ENCODE data around the gene EIF2D. TPM values are rescaled to one million over a fixed set of nuclear protein-coding genes. Genes with fewer than 3 reads are reported as not detected.

Gene EIF2D
- total RNA-seq, 2 donors from 2014 or later = 63.4 to 64.9 TPM

DNA sequence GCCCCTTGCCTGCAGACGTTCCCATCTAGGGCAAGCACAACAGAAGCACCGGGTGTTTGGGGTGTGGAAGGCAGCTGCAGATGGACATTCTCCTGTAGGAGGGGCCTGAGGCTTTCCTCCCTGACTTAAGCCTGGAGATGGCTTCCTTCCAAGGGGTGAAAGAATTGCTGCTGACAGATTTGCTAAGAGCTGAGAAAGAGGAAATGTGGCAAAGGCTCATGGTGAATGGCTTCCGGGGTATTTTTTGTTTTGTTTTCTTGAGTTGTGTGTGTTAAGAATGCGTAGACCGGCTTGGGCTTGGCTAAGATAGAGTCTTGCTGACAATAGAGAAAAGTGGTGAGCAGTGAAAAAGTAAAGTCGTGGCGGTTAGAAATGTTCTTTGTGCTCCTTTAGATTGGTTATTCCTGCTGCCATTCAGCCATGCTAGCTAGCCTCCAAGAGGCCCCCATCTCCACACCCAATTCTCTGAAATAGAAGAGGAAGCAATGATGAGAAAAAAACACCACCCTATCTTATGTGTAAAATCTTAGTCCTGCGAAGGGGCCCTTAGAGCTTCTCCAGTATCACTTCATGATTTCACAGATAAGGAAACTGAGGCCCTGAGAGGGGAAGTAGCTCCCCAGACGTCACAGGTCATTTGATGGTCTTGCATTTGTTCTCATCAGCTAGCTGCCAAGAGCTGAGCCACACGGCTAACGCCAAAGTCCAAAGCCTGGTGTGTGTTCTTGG is 36.9 kb downstream of the EIF2D start:
- no peaks in the 10 kb centered on the region for H3K27me3 Mint-ChIP-seq
- H3K9me3 Mint-ChIP-seq = no peaks in the 10 kb centered on the region
- H3K36me3 Mint-ChIP-seq (ENCODE audit: low read depth) = peaks cover 100% of the 10 kb centered on the region
- H3K4me1 Mint-ChIP-seq = peaks cover 84% of the 10 kb centered on the region
- peak overlapping the region; percentile 100 for H3K27ac Mint-ChIP-seq
- peak overlapping the region; percentile 84 for H3K4me3 Mint-ChIP-seq
- ATAC-seq (replicated peaks) = peak; percentile 17

- H3K36me3 Mint-ChIP-seq (ENCODE audit: low read depth) = peaks cover 100% of the 10 kb centered on the region
- H3K9me3 Mint-ChIP-seq = no peaks in the 10 kb centered on the region
- ATAC-seq (replicated peaks) = no peak
- peak overlapping the region; percentile 84 for H3K4me3 Mint-ChIP-seq
- peak overlapping the region; percentile 80 for H3K27ac Mint-ChIP-seq
- H3K4me1 Mint-ChIP-seq = peaks cover 84% of the 10 kb centered on the region
- no peaks in the 10 kb centered on the region for H3K27me3 Mint-ChIP-seq
These were observed 38.5 kb downstream of the EIF2D start for GRCh38 chr1:206573762-206574161.

- Mint-ChIP-seq H3K4me3 (peak overlapping the region; percentile 84), H3K4me1 (peaks cover 84% of the 10 kb centered on the region), H3K36me3 (ENCODE audit: low read depth) (peaks cover 100% of the 10 kb centered on the region), H3K27me3 (no peaks in the 10 kb centered on the region), H3K9me3 (no peaks in the 10 kb centered on the region), H3K27ac (peak overlapping the region; percentile 80)
- no peak for ATAC-seq (replicated peaks)
These were observed 38.9 kb downstream of the EIF2D start for GRCh38 chr1:206573319-206573718.

DNA sequence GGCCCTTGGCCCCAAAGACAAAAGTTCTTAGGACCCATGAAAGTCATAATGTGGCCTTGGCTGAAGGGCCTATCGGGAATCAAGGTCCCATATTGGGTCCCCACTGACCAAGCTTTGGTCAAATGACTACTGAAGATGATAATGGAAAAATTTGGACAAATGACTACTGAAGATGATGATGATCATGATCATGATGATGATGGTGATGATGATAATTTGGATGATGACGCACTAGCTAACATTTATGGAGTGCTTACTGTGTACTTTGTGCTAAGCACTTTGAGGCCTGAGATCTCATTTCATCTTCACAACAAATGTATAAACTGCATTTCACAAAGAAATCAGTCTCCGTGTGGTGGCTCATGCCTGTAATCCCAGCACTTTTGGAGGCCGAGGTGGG is 39.4 kb downstream of the EIF2D start:
- H3K36me3 Mint-ChIP-seq (ENCODE audit: low read depth) = peaks cover 100% of the 10 kb centered on the region
- H3K4me3 Mint-ChIP-seq = peak overlapping the region; percentile 84
- no peaks in the 10 kb centered on the region for H3K27me3 Mint-ChIP-seq
- ATAC-seq (replicated peaks) = no peak
- H3K4me1 Mint-ChIP-seq = peaks cover 84% of the 10 kb centered on the region
- H3K27ac Mint-ChIP-seq = peak overlapping the region; percentile 80
- H3K9me3 Mint-ChIP-seq = no peaks in the 10 kb centered on the region

- peak overlapping the region; percentile 84 for H3K4me3 Mint-ChIP-seq
- H3K9me3 Mint-ChIP-seq = no peaks in the 10 kb centered on the region
- peaks cover 86% of the 10 kb centered on the region for H3K4me1 Mint-ChIP-seq
- no peak for ATAC-seq (replicated peaks)
- H3K27me3 Mint-ChIP-seq = no peaks in the 10 kb centered on the region
- H3K36me3 Mint-ChIP-seq (ENCODE audit: low read depth) = peaks cover 100% of the 10 kb centered on the region
- peak overlapping the region; percentile 48 for H3K27ac Mint-ChIP-seq
These were observed 41.7 kb downstream of the EIF2D start for GRCh38 chr1:206570529-206570928.

GRCh38 chr1:206569556-206569955 is 42.7 kb downstream of the EIF2D start:
- no peaks in the 10 kb centered on the region for H3K27me3 Mint-ChIP-seq
- peak overlapping the region; percentile 84 for H3K4me3 Mint-ChIP-seq

GRCh38 chr1:206568779-206569352 is 43.4 kb downstream of the EIF2D start:
- Mint-ChIP-seq H3K27ac (peak overlapping the region; percentile 84), H3K36me3 (ENCODE audit: low read depth) (peaks cover 100% of the 10 kb centered on the region), H3K4me1 (peaks cover 89% of the 10 kb centered on the region), H3K9me3 (no peaks in the 10 kb centered on the region), H3K27me3 (no peaks in the 10 kb centered on the region), H3K4me3 (peak overlapping the region; percentile 84)
- ATAC-seq (replicated peaks) = peak; percentile 68

More at GRCh38 chr1:206569556-206569955, 42.7 kb downstream of the EIF2D start:
- H3K4me1 Mint-ChIP-seq = peaks cover 88% of the 10 kb centered on the region
- no peak for ATAC-seq (replicated peaks)
- no peaks in the 10 kb centered on the region for H3K9me3 Mint-ChIP-seq
- H3K27ac Mint-ChIP-seq = no peak overlapping the region
- peaks cover 100% of the 10 kb centered on the region for H3K36me3 Mint-ChIP-seq (ENCODE audit: low read depth)

DNA sequence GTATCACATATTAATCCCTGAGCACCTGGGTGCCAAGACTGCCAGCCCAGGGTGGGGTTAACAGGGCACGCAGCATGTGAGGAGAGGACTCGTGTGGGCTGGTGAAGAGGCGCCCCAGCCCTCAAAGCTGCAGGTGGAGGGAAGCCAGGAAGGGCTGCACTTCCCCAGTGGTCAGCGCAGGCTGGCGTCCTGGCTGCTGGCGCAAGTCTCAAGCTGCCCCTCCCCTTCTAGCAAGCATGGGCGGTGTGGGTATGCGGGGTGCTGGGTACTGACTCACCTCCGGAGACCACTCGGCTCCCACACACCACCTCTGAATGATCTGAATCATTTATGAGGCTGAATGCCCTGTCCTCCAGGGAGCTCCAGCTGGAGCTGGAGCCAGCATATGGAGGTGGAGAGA is 44.0 kb downstream of the EIF2D start:
- Mint-ChIP-seq H3K9me3 (no peaks in the 10 kb centered on the region), H3K36me3 (ENCODE audit: low read depth) (peaks cover 100% of the 10 kb centered on the region), H3K4me1 (peaks cover 88% of the 10 kb centered on the region), H3K27me3 (no peaks in the 10 kb centered on the region), H3K27ac (peak overlapping the region; percentile 84), H3K4me3 (peak overlapping the region; percentile 84)
- peak; percentile 71 for ATAC-seq (replicated peaks)

DNA sequence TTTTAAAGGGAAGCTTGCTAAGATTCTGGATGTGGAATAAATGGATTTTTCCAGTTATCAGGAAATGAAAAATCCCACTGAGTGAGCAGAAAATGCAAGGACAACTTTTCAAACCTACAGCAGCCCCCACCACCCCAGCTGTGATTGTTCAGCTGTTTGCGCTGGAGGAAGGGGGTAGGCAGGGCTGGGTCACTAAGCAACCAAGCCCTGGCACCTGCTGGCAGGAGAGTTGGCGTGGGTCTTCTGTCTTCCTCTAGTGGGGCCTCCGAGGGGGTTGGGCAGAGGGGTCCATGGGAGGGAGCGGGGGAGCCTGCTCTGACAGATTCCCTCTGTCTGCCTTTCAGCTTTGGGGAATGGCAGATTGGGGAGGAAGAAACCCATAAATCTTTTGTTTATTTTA is 45.3 kb downstream of the EIF2D start:
- H3K4me1 Mint-ChIP-seq = peaks cover 86% of the 10 kb centered on the region
- peaks cover 100% of the 10 kb centered on the region for H3K36me3 Mint-ChIP-seq (ENCODE audit: low read depth)
- peak overlapping the region; percentile 84 for H3K4me3 Mint-ChIP-seq
- H3K9me3 Mint-ChIP-seq = no peaks in the 10 kb centered on the region
- no peak for ATAC-seq (replicated peaks)
- peak overlapping the region; percentile 84 for H3K27ac Mint-ChIP-seq
- no peaks in the 10 kb centered on the region for H3K27me3 Mint-ChIP-seq

- Mint-ChIP-seq H3K4me1 (peaks cover 79% of the 10 kb centered on the region), H3K36me3 (ENCODE audit: low read depth) (peaks cover 100% of the 10 kb centered on the region), H3K27me3 (no peaks in the 10 kb centered on the region), H3K27ac (peak overlapping the region; percentile 84), H3K4me3 (peak overlapping the region; percentile 84), H3K9me3 (no peaks in the 10 kb centered on the region)
- ATAC-seq (replicated peaks) = no peak
These were observed 46.3 kb downstream of the EIF2D start for GRCh38 chr1:206565995-206566394.

GRCh38 chr1:206563367-206564207 is 48.7 kb downstream of the EIF2D start:
- Mint-ChIP-seq H3K36me3 (ENCODE audit: low read depth) (peaks cover 100% of the 10 kb centered on the region), H3K4me3 (peak overlapping the region; percentile 84), H3K9me3 (no peaks in the 10 kb centered on the region), H3K4me1 (peaks cover 59% of the 10 kb centered on the region), H3K27ac (peak overlapping the region; percentile 95), H3K27me3 (no peaks in the 10 kb centered on the region)
- ATAC-seq (replicated peaks) = peak; percentile 3

GRCh38 chr1:206560007-206560716 is 52.1 kb downstream of the EIF2D start:
- H3K27ac Mint-ChIP-seq = peak overlapping the region; percentile 84
- no peaks in the 10 kb centered on the region for H3K9me3 Mint-ChIP-seq
- H3K27me3 Mint-ChIP-seq = no peaks in the 10 kb centered on the region
- H3K4me1 Mint-ChIP-seq = peaks cover 36% of the 10 kb centered on the region
- peak overlapping the region; percentile 84 for H3K4me3 Mint-ChIP-seq
- ATAC-seq (replicated peaks) = peak; percentile 16
- H3K36me3 Mint-ChIP-seq (ENCODE audit: low read depth) = peaks cover 88% of the 10 kb centered on the region

- H3K9me3 Mint-ChIP-seq = no peaks in the 10 kb centered on the region
- H3K4me1 Mint-ChIP-seq = peaks cover 36% of the 10 kb centered on the region
- no peaks in the 10 kb centered on the region for H3K27me3 Mint-ChIP-seq
- peak overlapping the region; percentile 84 for H3K4me3 Mint-ChIP-seq
- H3K27ac Mint-ChIP-seq = peak overlapping the region; percentile 84
- no peak for ATAC-seq (replicated peaks)
- H3K36me3 Mint-ChIP-seq (ENCODE audit: low read depth) = peaks cover 82% of the 10 kb centered on the region
These were observed 52.6 kb downstream of the EIF2D start for GRCh38 chr1:206559672-206559995.

All from activated T-helper 17 cell treated with anti-CD3 and anti-CD28 coated beads, Interleukin-2, amount 50 U/mL, for 72 hours (primary cell).